Stimulated activated CD4-positive, alpha-beta T cell treated with anti-CD3 and anti-CD28 coated beads, Interleukin-1b, Interleukin-23, amount 100 ng/mL, for 1 hour (primary cell): ENCODE measurements around the gene STAT2.
"Not testable (repeated sequence)": the region's sequence is repeated elsewhere in the genome, so short reads cannot be mapped to it uniquely, and the experiment has no call there.

ENCODE experiments used
- DNase-seq, 2 donors: peaks; one replicate each; pipeline ENCODE4 v3.0.0-alpha.2; 2020; ENCODE audit warnings: low read depth in 2 of 2

STAT2 gene

GRCh38 chr12:56330936-56331490 is 28.9 kb downstream of the STAT2 start:
- no peak for DNase-seq

GRCh38 chr12:56326533-56326932 is 33.4 kb downstream of the STAT2 start:
- DNase-seq = no peak

- DNase-seq = no peak
Observed at GRCh38 chr12:56326126-56326525, 33.8 kb downstream of the STAT2 start.

- DNase-seq = no peak
Observed at GRCh38 chr12:56324206-56324605, 35.7 kb downstream of the STAT2 start.

GRCh38 chr12:56321610-56322009 is 38.3 kb downstream of the STAT2 start:
- DNase-seq = not testable (repeated sequence)

- no peak for DNase-seq
Observed at GRCh38 chr12:56321027-56321426, 38.9 kb downstream of the STAT2 start.

GRCh38 chr12:56317675-56318074 is 42.2 kb downstream of the STAT2 start:
- no peak for DNase-seq

- peak; percentile 76 for DNase-seq
Observed at GRCh38 chr12:56315622-56316473, 44.1 kb downstream of the STAT2 start, which contains the start of gene CNPY2. Gene CNPY2 (minus strand): TSS chr12:56315988. CDS start chr12:56315217, 771 bp downstream.

GRCh38 chr12:56315249-56315621 is 44.7 kb downstream of the STAT2 start:
- DNase-seq = no peak

GRCh38 chr12:56311003-56311402 is 48.9 kb downstream of the STAT2 start:
- DNase-seq = no peak

- DNase-seq = no peak
Observed at GRCh38 chr12:56308714-56309113, 51.2 kb downstream of the STAT2 start.

- DNase-seq = no peak
Observed at GRCh38 chr12:56307221-56307965, 52.5 kb downstream of the STAT2 start.

GRCh38 chr12:56304872-56305590 is 54.9 kb downstream of the STAT2 start:
- no peak for DNase-seq

- DNase-seq = no peak
Observed at GRCh38 chr12:56304276-56304675, 55.6 kb downstream of the STAT2 start.

- DNase-seq = no peak
Observed at GRCh38 chr12:56300644-56301464, 59.1 kb downstream of the STAT2 start.

- peak; percentile 95 to 97 for DNase-seq
Observed at GRCh38 chr12:56299853-56300643, 59.9 kb downstream of the STAT2 start, which contains the start of gene CS. Gene CS (minus strand): TSS chr12:56300330. CDS start chr12:56300201, 129 bp downstream.

- no peak for DNase-seq
Observed at GRCh38 chr12:56299308-56299852, 60.5 kb downstream of the STAT2 start.

GRCh38 chr12:56298828-56299227 is 61.1 kb downstream of the STAT2 start:
- no peak for DNase-seq

GRCh38 chr12:56297400-56297799 is 62.5 kb downstream of the STAT2 start:
- no peak for DNase-seq

GRCh38 chr12:56296295-56296694 is 63.6 kb downstream of the STAT2 start:
- no peak for DNase-seq
